GM06990 (cell line): ENCODE measurements around the gene TRAP1.

ENCODE experiments used
- DNase-seq: peaks from one replicate; pipeline ENCODE4 v3.0.0-alpha.2; 2011; ENCODE audit not compliant: insufficient read length; ENCODE audit errors: extremely low read depth
- H3K27me3 ChIP-seq: replicated peaks from 2 replicates; pipeline ENCODE4 v1.6.0; 2011; ENCODE audit warnings: low read length; ENCODE audit not compliant: control insufficient read depth, insufficient read depth
- H3K36me3 ChIP-seq: 2 replicates; pipeline ENCODE4 v1.5.1; 2011; ENCODE audit warnings: low read length; ENCODE audit not compliant: control insufficient read depth, insufficient read depth
- H3K4me3 ChIP-seq: replicated peaks from 2 replicates; pipeline ENCODE4 v1.5.1; 2011; ENCODE audit warnings: low read depth, mild to moderate bottlenecking, control low read depth, low read length
- CTCF ChIP-seq: IDR thresholded peaks from 2 replicates; pipeline ENCODE4 v1.5.1; 2011; ENCODE audit warnings: low read length, control low read depth, mild to moderate bottlenecking, inconsistent platforms; ENCODE audit not compliant: insufficient read depth, poor library complexity, severe bottlenecking

Gene TRAP1

GRCh38 chr16:3674513-3675295 is 42.6 kb downstream of the TRAP1 start:
- H3K4me3 ChIP-seq, result no peak overlapping the region
- DNase-seq, result no peak
- TF ChIP-seq CTCF, result no peak
- no peaks in the 10 kb centered on the region for H3K27me3 ChIP-seq
- peaks cover 45% of the 10 kb centered on the region for H3K36me3 ChIP-seq

DNA sequence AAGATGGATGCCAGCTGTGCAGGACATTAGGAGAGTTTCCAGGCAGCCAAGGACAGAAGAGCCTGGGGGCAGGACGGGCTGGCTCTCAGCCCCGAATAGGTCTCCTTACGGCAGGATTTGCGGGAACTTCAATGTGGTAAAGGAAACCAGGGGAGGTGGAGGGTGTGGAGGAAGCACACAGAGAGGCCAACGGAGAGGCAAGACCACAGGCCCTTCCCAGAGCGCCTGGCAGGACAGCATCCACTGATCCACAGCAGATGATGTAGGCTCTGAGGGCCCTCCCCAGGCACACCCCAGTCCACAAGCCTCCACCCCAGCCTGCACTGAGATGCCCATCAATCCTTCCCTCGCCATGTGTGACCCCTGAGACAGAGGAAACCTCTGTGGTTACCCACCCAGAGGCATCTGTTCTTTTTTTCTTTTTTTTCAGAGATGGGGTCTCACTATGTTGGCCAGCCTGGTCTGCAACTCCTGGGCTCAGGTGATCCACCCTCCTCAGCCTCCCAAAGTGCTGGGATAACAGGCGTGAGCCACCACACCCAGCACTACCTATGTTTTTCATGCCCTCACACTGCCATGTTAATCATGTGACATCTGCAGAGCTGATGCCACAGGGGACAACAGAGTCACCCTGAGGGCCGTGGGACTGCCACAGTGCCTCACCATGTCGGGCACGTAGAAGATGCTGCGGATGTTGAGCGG is 43.5 kb downstream of the TRAP1 start:
- DNase-seq, result no peak
- TF ChIP-seq CTCF, result no peak
- Histone ChIP-seq H3K36me3 (peaks cover 42% of the 10 kb centered on the region), H3K4me3 (no peak overlapping the region), H3K27me3 (no peaks in the 10 kb centered on the region)

DNA sequence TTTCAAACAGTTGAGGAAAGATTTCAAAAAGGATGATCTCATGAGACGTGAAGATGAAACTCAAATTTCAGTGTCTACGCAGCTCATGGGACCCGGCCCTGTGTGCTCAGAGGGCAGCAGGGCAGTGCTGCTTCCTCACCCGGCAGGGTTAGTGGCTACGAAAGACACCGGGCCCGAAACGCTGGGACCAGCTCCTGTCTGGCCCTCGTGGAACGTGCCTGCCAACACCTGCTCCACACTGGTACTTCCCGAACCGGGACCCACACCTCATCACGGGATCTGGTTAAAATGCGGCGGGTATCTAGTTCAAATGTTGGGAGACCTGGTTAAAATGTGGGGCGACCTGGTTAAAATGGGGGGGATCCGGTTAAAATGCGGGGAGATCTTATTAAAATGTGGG is 44.1 kb downstream of the TRAP1 start:
- H3K4me3 ChIP-seq, result no peak overlapping the region
- TF ChIP-seq CTCF, result no peak
- H3K27me3 ChIP-seq, result no peaks in the 10 kb centered on the region
- H3K36me3 ChIP-seq, result peaks cover 43% of the 10 kb centered on the region
- no peak for DNase-seq

GRCh38 chr16:3672571-3673041 is 44.7 kb downstream of the TRAP1 start:
- no peak for TF ChIP-seq CTCF
- Histone ChIP-seq H3K36me3 (peaks cover 41% of the 10 kb centered on the region), H3K27me3 (no peaks in the 10 kb centered on the region), H3K4me3 (no peak overlapping the region)
- no peak for DNase-seq

DNA sequence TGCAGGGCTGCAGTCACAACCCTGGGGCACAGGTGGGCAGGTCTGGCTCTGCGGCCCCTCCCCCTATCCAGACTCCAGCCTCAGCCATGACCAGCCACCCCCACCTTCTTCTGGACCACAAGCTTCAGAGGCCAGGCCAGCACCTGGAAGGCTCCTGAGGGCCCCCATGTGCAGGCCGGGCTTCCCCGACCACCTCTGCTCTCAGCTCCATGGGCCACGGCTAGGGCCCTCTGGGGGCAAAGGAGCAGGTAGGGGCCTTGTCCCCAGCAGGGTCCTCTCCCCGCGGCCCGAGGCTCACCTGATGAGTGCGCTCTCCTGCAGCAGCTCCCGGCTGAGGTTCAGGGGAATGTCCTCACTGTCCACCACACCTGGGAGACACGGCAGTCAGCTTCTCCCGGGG is 45.9 kb downstream of the TRAP1 start:
- Histone ChIP-seq H3K4me3 (no peak overlapping the region), H3K27me3 (no peaks in the 10 kb centered on the region), H3K36me3 (peaks cover 41% of the 10 kb centered on the region)
- TF ChIP-seq CTCF, result no peak
- no peak for DNase-seq
